Activated T-cell treated with anti-CD3 and anti-CD28 coated beads for 24 hours (primary cell): ENCODE data around the gene CD8B.

Source experiments
- DNase-seq: peaks from one replicate; pipeline ENCODE4 v3.0.0-alpha.2; 2020; ENCODE audit warnings: low read depth

Gene CD8B

DNA sequence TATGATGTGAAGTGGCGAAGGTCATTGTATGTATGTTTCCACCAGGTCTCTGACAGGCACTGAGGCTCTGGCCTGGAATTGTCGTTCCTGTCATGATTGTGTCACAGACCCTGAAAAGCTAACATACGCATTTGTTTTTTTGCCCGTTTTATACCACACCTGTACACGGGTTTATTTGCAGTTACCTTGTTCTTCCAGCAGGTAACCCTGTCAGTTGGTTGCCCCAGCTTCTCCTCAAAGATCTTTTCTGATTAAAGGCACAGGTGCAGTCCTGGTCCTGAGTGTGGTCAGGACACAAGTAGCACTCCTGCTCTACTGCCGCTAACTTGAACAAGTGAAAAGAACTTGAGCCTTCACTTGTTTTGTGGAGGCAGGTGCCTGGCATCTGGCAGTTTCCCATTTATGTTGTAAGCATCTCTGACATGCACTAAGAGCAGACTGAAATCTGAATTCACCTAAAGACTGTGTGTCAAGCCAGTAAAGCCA, 90.8 kb downstream of the CD8B start:
- DNase-seq: no peak

GRCh38 chr2:86769838-86770237, 91.8 kb downstream of the CD8B start:
- no peak for DNase-seq

DNA sequence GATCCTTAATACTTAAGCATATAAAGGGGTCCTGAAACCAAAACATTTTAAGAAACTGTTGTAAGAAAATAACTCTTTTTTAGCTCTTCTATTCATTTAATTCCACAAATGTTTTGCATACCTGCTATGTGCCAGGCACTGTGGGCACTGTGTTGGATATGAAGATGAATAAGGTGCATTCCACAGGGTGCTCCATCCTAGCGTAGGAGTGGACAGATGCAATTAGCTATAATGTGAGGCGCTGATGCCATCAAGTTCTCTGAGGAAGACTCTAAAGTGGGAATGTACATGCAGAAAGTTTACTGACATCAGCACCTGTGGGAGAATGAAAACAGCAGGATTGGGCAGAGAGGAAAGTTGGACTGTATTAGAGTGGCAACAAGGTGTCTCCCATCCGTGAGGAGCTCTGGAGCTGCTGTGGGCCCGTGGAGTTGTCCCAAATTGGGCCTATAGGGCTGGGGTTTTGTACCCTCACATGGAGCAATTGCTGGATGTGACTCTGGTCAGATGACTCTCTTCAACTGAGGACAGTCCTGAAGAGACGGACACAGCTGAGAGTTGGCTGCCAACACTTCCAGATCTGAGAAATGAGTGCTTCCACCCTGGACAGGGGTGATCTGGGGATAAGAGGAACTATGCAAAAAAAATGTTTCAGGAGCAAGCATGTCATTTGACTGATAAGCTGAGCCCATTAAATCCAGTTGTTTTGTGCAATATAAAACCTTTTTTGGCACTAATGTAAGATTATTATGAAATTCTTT, 93.3 kb downstream of the CD8B start:
- no peak for DNase-seq
